Prostate gland (tissue), 2 donors: Measurements from ENCODE around the gene COL25A1. TPM values are rescaled to one million over a fixed set of nuclear protein-coding genes. Genes with fewer than 3 reads are reported as not detected.

Experiments used
- DNase-seq: peaks from one replicate; pipeline ENCODE4 v3.0.0-alpha.2; 2019; ENCODE audit warnings: low spot score
- H3K27ac ChIP-seq, 2 donors: fragments of 200-600 bp; sonication (generic); 2 replicates each; pipeline ENCODE4 v1.5.1; 2017 to 2019
- H3K27me3 ChIP-seq: fragments of 200-600 bp; sonication (generic); replicated peaks from 2 replicates; pipeline ENCODE4 v1.5.1; 2019; ENCODE audit not compliant: insufficient read depth
- H3K36me3 ChIP-seq, 2 donors: fragments of 200-600 bp; sonication (generic); 1 replicate in 1 of 2; 2 replicates in 1 of 2; pipeline versions ENCODE4 v1.5.1 to v1.8.1; 2017 to 2019
- H3K4me1 ChIP-seq: fragments of 200-600 bp; sonication (generic); replicated peaks from 2 replicates; pipeline ENCODE4 v1.5.1; 2019
- H3K4me3 ChIP-seq, 2 donors: fragments of 200-600 bp; sonication (generic); 2 replicates each; pipeline ENCODE4 v1.5.1; 2017 to 2019
- H3K9me3 ChIP-seq: fragments of 200-600 bp; sonication (generic); 2 replicates; pipeline ENCODE4 v1.5.1; 2017
- POLR2A ChIP-seq: fragments of 450-650 bp; IDR thresholded peaks from one replicate; pipeline ENCODE4 v1.6.1; 2016; ENCODE audit warnings: antibody characterized with exemption, mild to moderate bottlenecking
- POLR2AphosphoS5 ChIP-seq: sonication (generic); formaldehyde crosslinking; IDR thresholded peaks from one replicate; pipeline ENCODE4 v1.6.1; 2017; ENCODE audit warnings: antibody characterized with exemption
- WGBS: methylation state at CpG from one replicate; pipeline ENCODE4 v1.1.5; 2018; 5-methylcytosine and 5-hydroxymethylcytosine counted together
- intact Hi-C: fragments of 100-400 bp; cut with DNase I; formaldehyde crosslinking; loops from one replicate; pipeline ENCODE4 v1.14.2; 2022
- total RNA-seq, 2 donors: library from RNA; depleted of rRNA; stranded (reverse); fragments of >200 nt; gene quantifications; one replicate each; pipeline ENCODE4 v1.1.0, GENCODE V29; 2016
- TF ChIP-seq, protein P1 (sequence below), 4 experiments: fragments of 200-600 bp in 2 of 4; fragments of 450-650 bp in 2 of 4; sonication (generic) in 2 of 4; IDR thresholded peaks; 1 replicate in 3 of 4; 2 replicates in 1 of 4; pipeline ENCODE4 v1.5.1; 2016 to 2019; ENCODE audit warnings: antibody characterized with exemption in 4 of 4, mild to moderate bottlenecking in 2 of 4, moderate library complexity in 2 of 4

The COL25A1 gene
- total RNA-seq, 2 donors from 2014 or later, result 0.73 to 2.8 TPM

GRCh38 chr4:109041463-109042360, 260.7 kb downstream of the COL25A1 start:
- no peaks in the 10 kb centered on the region for H3K27me3 ChIP-seq
- H3K27ac ChIP-seq, result no peak overlapping the region
- H3K4me1 ChIP-seq, result no peaks in the 10 kb centered on the region
- TF ChIP-seq POLR2A (no peak), POLR2AphosphoS5 (no peak)
- TF ChIP-seq, protein P1, sequence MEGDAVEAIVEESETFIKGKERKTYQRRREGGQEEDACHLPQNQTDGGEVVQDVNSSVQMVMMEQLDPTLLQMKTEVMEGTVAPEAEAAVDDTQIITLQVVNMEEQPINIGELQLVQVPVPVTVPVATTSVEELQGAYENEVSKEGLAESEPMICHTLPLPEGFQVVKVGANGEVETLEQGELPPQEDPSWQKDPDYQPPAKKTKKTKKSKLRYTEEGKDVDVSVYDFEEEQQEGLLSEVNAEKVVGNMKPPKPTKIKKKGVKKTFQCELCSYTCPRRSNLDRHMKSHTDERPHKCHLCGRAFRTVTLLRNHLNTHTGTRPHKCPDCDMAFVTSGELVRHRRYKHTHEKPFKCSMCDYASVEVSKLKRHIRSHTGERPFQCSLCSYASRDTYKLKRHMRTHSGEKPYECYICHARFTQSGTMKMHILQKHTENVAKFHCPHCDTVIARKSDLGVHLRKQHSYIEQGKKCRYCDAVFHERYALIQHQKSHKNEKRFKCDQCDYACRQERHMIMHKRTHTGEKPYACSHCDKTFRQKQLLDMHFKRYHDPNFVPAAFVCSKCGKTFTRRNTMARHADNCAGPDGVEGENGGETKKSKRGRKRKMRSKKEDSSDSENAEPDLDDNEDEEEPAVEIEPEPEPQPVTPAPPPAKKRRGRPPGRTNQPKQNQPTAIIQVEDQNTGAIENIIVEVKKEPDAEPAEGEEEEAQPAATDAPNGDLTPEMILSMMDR (IDR thresholded peaks at IDR 0.05), result no peak
- no peaks in the 10 kb centered on the region for H3K9me3 ChIP-seq
- intact Hi-C loops, result no loop called here
- H3K4me3 ChIP-seq, result no peak overlapping the region
- H3K36me3 ChIP-seq, result no peaks in the 10 kb centered on the region
- 82% methylated on average over 3 of the region's 3 CpGs for WGBS
- DNase-seq, result no peak

DNA sequence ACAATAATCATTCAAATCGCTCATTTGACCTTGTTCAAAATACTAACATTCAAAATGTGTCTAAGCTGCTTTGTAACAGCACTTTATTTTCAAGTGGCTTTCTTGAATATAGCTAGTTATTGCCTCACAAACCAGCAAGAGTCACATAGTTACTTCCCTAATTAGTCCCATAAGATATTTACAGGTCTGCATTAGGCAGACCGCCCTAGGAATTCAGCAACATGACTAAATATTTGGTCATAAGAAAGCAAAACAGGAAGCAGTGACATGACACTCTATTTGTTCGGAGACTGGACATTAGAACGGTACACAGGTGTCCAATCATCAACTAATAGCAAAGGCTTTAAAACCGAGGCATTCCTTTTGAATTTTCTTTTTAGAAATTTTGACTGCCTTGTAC, 262.0 kb downstream of the COL25A1 start:
- no peaks in the 10 kb centered on the region for H3K9me3 ChIP-seq
- no peaks in the 10 kb centered on the region for H3K4me1 ChIP-seq
- no peaks in the 10 kb centered on the region for H3K36me3 ChIP-seq
- H3K4me3 ChIP-seq, result no peak overlapping the region
- 90% methylated on average over 5 of the region's 5 CpGs for WGBS
- no peak overlapping the region for H3K27ac ChIP-seq
- TF ChIP-seq POLR2AphosphoS5 (no peak), POLR2A (no peak)
- TF ChIP-seq, protein P1 (IDR thresholded peaks at IDR 0.05), result no peak
- no peaks in the 10 kb centered on the region for H3K27me3 ChIP-seq
- DNase-seq, result no peak
- intact Hi-C loops, result no loop called here

DNA sequence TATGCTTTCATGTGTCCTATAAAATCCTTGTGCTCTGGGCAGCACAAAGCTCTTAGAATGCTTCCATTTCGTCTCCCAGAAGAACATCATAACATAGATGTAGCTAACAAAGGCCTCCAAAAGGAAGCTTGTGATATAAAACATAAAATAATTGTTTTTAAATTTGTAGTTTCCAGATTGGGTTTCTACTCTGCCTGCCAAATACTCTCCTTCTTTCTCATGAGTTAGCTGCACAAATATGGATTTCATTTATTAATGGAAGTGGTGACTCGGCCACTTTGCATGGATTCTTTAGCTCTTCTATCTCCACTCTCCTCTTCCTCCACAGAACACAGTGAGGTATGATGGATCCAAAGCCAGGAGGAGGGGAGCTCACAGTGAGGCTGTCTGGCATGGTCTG, 265.4 kb downstream of the COL25A1 start:
- 45% methylated on average over 2 of the region's 2 CpGs for WGBS
- Histone ChIP-seq H3K27me3 (no peaks in the 10 kb centered on the region), H3K4me3 (no peak overlapping the region), H3K4me1 (no peaks in the 10 kb centered on the region), H3K36me3 (no peaks in the 10 kb centered on the region), H3K27ac (no peak overlapping the region), H3K9me3 (no peaks in the 10 kb centered on the region)
- no peak for DNase-seq
- TF ChIP-seq POLR2AphosphoS5, result no peak
- no peak for TF ChIP-seq POLR2A
- TF ChIP-seq, protein P1 (IDR thresholded peaks at IDR 0.05), result no peak
- intact Hi-C loops, result no loop called here

DNA sequence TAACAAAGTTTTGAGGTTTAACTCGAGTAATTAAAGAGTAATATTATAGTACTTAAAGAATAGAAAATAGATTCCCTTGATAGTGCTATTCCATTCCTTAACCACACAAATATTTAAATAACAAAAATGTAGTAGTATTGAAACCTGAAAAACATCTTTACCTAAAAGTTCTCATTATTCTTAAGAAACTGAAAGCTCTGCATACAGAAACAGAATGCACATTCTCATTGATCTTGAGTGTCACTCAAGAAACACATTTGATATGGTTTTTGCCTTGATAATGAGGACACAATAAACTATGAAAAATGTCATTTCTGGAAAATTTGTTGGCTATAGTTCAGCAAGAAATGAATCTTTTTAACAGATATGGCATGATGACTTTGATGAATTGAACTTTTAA, 268.5 kb downstream of the COL25A1 start:
- 77% methylated on average over 1 of the region's 1 CpG for WGBS
- no peaks in the 10 kb centered on the region for H3K27me3 ChIP-seq
- no peaks in the 10 kb centered on the region for H3K4me1 ChIP-seq

GRCh38 chr4:109032671-109033070, 269.8 kb downstream of the COL25A1 start:
- no peaks in the 10 kb centered on the region for H3K36me3 ChIP-seq
- no peaks in the 10 kb centered on the region for H3K9me3 ChIP-seq
- TF ChIP-seq POLR2AphosphoS5 (no peak), POLR2A (no peak)
- TF ChIP-seq, protein P1 (IDR thresholded peaks at IDR 0.05), result no peak
- no peak overlapping the region for H3K27ac ChIP-seq
- no peak for DNase-seq
- H3K4me3 ChIP-seq, result no peak overlapping the region
- no peaks in the 10 kb centered on the region for H3K27me3 ChIP-seq
- H3K4me1 ChIP-seq, result no peaks in the 10 kb centered on the region
- intact Hi-C loops, result no loop called here
- 80% methylated on average over 5 of the region's 5 CpGs for WGBS

More for the DNA sequence above, 268.5 kb downstream of the COL25A1 start:
- TF ChIP-seq POLR2AphosphoS5 (no peak), POLR2A (no peak)
- no peak for DNase-seq
- Histone ChIP-seq H3K4me3 (no peak overlapping the region), H3K27ac (no peak overlapping the region), H3K9me3 (no peaks in the 10 kb centered on the region), H3K36me3 (no peaks in the 10 kb centered on the region)
- intact Hi-C loops, result no loop called here
